GM19043 (cell line): ENCODE measurements around the gene PLAC8.
"Not testable (repeated sequence)": the region's sequence is repeated elsewhere in the genome, so short reads cannot be mapped to it uniquely, and the experiment has no call there.

ENCODE experiments used
- ATAC-seq: cut with Tn5 transposase; IDR thresholded peaks from one replicate; pipeline ENCODE4 v1.9.1; 2021; ENCODE audit warnings: low read depth; ENCODE audit not compliant: unreplicated experiment

The PLAC8 gene

GRCh38 chr4:83074086-83074704 is 40.3 kb downstream of the PLAC8 start:
- ATAC-seq, result peak; percentile 79

GRCh38 chr4:83071116-83071515 is 43.4 kb downstream of the PLAC8 start:
- ATAC-seq, result no peak

GRCh38 chr4:83067058-83067639 is 47.4 kb downstream of the PLAC8 start:
- no peak for ATAC-seq

- ATAC-seq, result no peak
Measured at GRCh38 chr4:83065266-83065665, 49.3 kb downstream of the PLAC8 start.

- no peak for ATAC-seq
Measured at GRCh38 chr4:83062739-83063138, 51.8 kb downstream of the PLAC8 start.

GRCh38 chr4:83054928-83055327 is 59.6 kb downstream of the PLAC8 start:
- ATAC-seq, result no peak

GRCh38 chr4:83048781-83049180 is 65.7 kb downstream of the PLAC8 start:
- ATAC-seq, result not testable (repeated sequence)

GRCh38 chr4:83046693-83047473 is 67.6 kb downstream of the PLAC8 start:
- no peak for ATAC-seq

GRCh38 chr4:83043801-83044407 is 70.6 kb downstream of the PLAC8 start:
- ATAC-seq, result no peak

- ATAC-seq, result not testable (repeated sequence)
Measured at GRCh38 chr4:83043157-83043556, 71.4 kb downstream of the PLAC8 start.

- no peak for ATAC-seq
Measured at GRCh38 chr4:83040269-83040668, 74.3 kb downstream of the PLAC8 start.
